GM12878 (cell line): ENCODE data around the gene PRKRA. TPM values are rescaled to one million over a fixed set of nuclear protein-coding genes. Genes with fewer than 3 reads are reported as not detected.

Experiments
- ATAC-seq: fragments of 200-7000 bp; cut with Tn5 transposase; 3 replicates; pipeline ENCODE4 v1.9.1; 2020; ENCODE audit warnings: mild to moderate bottlenecking, moderate library complexity
- BruUV-seq: library from RNA; stranded (reverse); fragments of 400-500 nt; replicated peaks from 2 replicates; lab custom pipeline; 2021; lab: Mats Ljungman, UMichigan
- CTCF ChIA-PET: fragments of 300-600 bp; sonication (Branson Sonifier 250); formaldehyde crosslinking; extraction: SDS; loops from one replicate; lab custom pipeline; 2021; ENCODE audit warnings: inconsistent platforms; lab: Yijun Ruan, JAX
- POLR2A ChIA-PET: fragments of 350-600 bp; formaldehyde crosslinking; extraction: SDS; loops from one replicate; lab custom pipeline; 2021; ENCODE audit warnings: inconsistent platforms; lab: Charles Lee
- RAD21 ChIA-PET: fragments of 300-600 bp; sonication (Branson Sonifier 250); formaldehyde crosslinking; loops from one replicate; lab custom pipeline; 2023; ENCODE audit warnings: antibody characterized with exemption; ENCODE audit not compliant: unreplicated experiment; lab: Charles Lee
- SMC1A ChIA-PET: fragments of 300-600 bp; sonication (Branson Sonifier 250); formaldehyde crosslinking; loops from one replicate; lab custom pipeline; 2023; ENCODE audit not compliant: unreplicated experiment, uncharacterized antibody; lab: Charles Lee
- DNase-seq: peaks from one replicate; pipeline ENCODE4 v3.0.0-alpha.2; 2011; ENCODE audit warnings: low read depth, low spot score
- FAIRE-seq: peaks from 3 replicates; lab custom pipeline; 2011; peaks lifted over from hg19 to GRCh38; lab: Jason Lieb, UNC
- H2AFZ ChIP-seq: 2 replicates; pipeline ENCODE4 v1.6.0; 2011; ENCODE audit warnings: low read depth, low read length, control low read depth; ENCODE audit not compliant: control insufficient read depth
- H3K27ac ChIP-seq: 2 replicates; pipeline ENCODE4 v1.5.1; 2011; ENCODE audit warnings: control low read depth; ENCODE audit not compliant: control insufficient read depth, insufficient read depth
- H3K27me3 ChIP-seq, 2 experiments: replicated peaks in 1 of 2; 2 replicates each; pipeline versions ENCODE4 v1.6.0 to v1.6.1; 2011; ENCODE audit warnings: low read length in 1 of 2; ENCODE audit not compliant: control insufficient read depth in 2 of 2, insufficient read depth in 2 of 2
- H3K36me3 ChIP-seq, 2 experiments: 2 replicates each; pipeline ENCODE4 v1.5.1; 2011; ENCODE audit warnings: low read length in 1 of 2; ENCODE audit not compliant: control insufficient read depth in 2 of 2, insufficient read depth in 2 of 2
- H3K4me1 ChIP-seq: 2 replicates; pipeline ENCODE4 v1.6.1; 2011; ENCODE audit warnings: mild to moderate bottlenecking, low read length, moderate library complexity, mixed read lengths; ENCODE audit not compliant: control insufficient read depth, insufficient read depth
- H3K4me2 ChIP-seq: 2 replicates; pipeline ENCODE4 v1.6.0; 2011; ENCODE audit warnings: control low read depth; ENCODE audit not compliant: control insufficient read depth, insufficient read depth
- H3K4me3 ChIP-seq: fragments of 200-600 bp; sonication (generic); 2 replicates; pipeline ENCODE4 v1.5.1; 2016
- H3K79me2 ChIP-seq: 2 replicates; pipeline ENCODE4 v1.6.0; 2011; ENCODE audit warnings: low read length; ENCODE audit not compliant: control insufficient read depth, insufficient read depth
- H3K9ac ChIP-seq: 2 replicates; pipeline ENCODE4 v1.8.0; 2011; ENCODE audit warnings: low read length, control low read depth, mixed read lengths; ENCODE audit not compliant: control insufficient read depth, insufficient read depth
- H3K9me3 ChIP-seq: replicated peaks from 3 replicates; pipeline ENCODE4 v1.5.1; 2011; ENCODE audit warnings: mild to moderate bottlenecking, low read length; ENCODE audit not compliant: control insufficient read depth, insufficient read depth
- H4K20me1 ChIP-seq: 2 replicates; pipeline ENCODE4 v1.6.0; 2011; ENCODE audit not compliant: control insufficient read depth, insufficient read depth
- MYB ChIP-seq: fragments of 150-350 bp; IDR thresholded peaks from 2 replicates; pipeline ENCODE4 v1.6.1; 2014; ENCODE audit warnings: mild to moderate bottlenecking, low read depth, low read length, borderline replicate concordance
- NFIC ChIP-seq: IDR thresholded peaks from 2 replicates; pipeline ENCODE4 v1.6.1; 2012; ENCODE audit warnings: low read depth, mild to moderate bottlenecking, inconsistent platforms, low read length, moderate library complexity
- POLR2A ChIP-seq: IDR thresholded peaks from 2 replicates; pipeline ENCODE4 v1.6.1; 2011; ENCODE audit warnings: low read depth, mild to moderate bottlenecking, low read length
- SREBF1 ChIP-seq: IDR thresholded peaks from 2 replicates; pipeline ENCODE4 v1.6.1; 2012; ENCODE audit warnings: mild to moderate bottlenecking, low read length
- ZNF274 ChIP-seq: IDR thresholded peaks from one replicate; pipeline ENCODE4 v1.8.0; 2011; ENCODE audit not compliant: insufficient read length, insufficient read depth
- WGBS: methylation state at CpG from one replicate; pipeline ENCODE4 v1.1.6; 2016; ENCODE audit warnings: low lambda C conversion rate; ENCODE audit not compliant: insufficient replicate concordance, insufficient coverage; ENCODE audit errors: missing lambda C conversion rate; 5-methylcytosine and 5-hydroxymethylcytosine counted together
- in situ Hi-C: fragments of 300-500 bp; cut with MboI; formaldehyde crosslinking; loops from 9 replicates; pipeline ENCODE4 v1.14.3; 2018; ENCODE audit warnings: mixed read lengths
- intact Hi-C: fragments of 100-400 bp; cut with micrococcal nuclease; formaldehyde crosslinking; loops from one replicate; pipeline ENCODE4 v1.14.2; 2022; ENCODE audit not compliant: unreplicated experiment
- polyA plus RNA-seq, 11 experiments: library from polyadenylated mRNA; depleted of rRNA in 4 of 11; unstranded in 6 of 11; stranded (reverse) in 5 of 11; fragments of >200 nt; fragmentation: Nextera tagmentation in 4 of 11; fragmentation: Illumina TruSeq in 1 of 11; extraction: Ambion mirVana in 4 of 11; extraction: Trizol in 1 of 11; gene quantifications; 1 replicate in 1 of 11; 2 replicates in 10 of 11; pipeline versions ENCODE4 v1.2.1 to v1.2.3, GENCODE V29; 2011 to 2016; ENCODE audit warnings: inconsistent platforms in 2 of 11, missing spikeins in 2 of 11, low read depth in 1 of 11
- total RNA-seq, 4 experiments: library from RNA; depleted of rRNA in 3 of 4; stranded (reverse); fragments of >200 nt in 3 of 4; fragmentation: Illumina TruSeq in 1 of 4; extraction: Trizol in 1 of 4; gene quantifications; 2 replicates each; pipeline versions ENCODE4 v1.2.1 to v1.2.3, GENCODE V29; 2013 to 2021
- TF ChIP-seq, protein P1 (sequence below): fragments of 450-650 bp; conservative IDR thresholded peaks from 2 replicates; pipeline ENCODE4 v1.6.1; 2017; ENCODE audit warnings: mild to moderate bottlenecking, moderate library complexity

Gene PRKRA
- total and polyA plus RNA-seq, 10 of the 15 experiments (the other 5 are each of a cell fraction or from before 2014, with no cell fraction given) = 19.1 to 75.6 (median 51.7) TPM

DNA sequence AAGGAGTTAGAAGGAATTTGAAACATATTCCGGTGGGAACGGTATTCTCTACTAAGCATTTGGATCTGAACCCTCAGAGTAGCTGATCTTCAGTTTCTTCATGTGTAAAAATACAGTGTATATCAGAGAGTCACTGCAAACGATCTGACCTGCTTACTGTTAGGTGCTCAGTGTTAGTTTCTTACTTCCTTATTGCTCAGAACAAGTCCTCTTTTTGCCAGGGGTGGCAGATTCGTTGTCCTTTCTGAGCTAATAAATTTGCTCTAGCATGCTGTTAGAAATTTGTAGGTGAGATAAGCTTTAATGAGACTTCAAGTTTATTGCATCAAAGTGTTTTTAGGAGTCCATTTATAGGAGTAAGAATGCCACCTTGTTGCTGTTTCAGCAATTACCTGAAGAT lies 45.1 kb upstream of the PRKRA start:
- ChIA-PET SMC1A (interaction anchor here (0.6 to 2.9 kb wide), 4 partner anchors 11 to 379 kb away, joined by 3 to 8 read pairs (median 4); no protein-coding TSS in a partner anchor), CTCF (interaction anchor here (0.7 to 2.4 kb wide), 6 partner anchors 9 to 204 kb away, joined by 3 to 6 read pairs (median 3); partner anchors contain the start of gene PLEKHA3), POLR2A (interaction anchor here (0.8 to 1.6 kb wide), 2 partner anchors 17 to 171 kb away, joined by 3 read pairs; no protein-coding TSS in a partner anchor), RAD21 (interaction anchor here (0.6 to 1.0 kb wide), 2 partner anchors 25 to 41 kb away, joined by 3 to 4 read pairs; no protein-coding TSS in a partner anchor)
- FAIRE-seq (no peak), DNase-seq (no peak), ATAC-seq (no peak)
- H3K79me2 ChIP-seq = no peaks in the 10 kb centered on the region
- no peaks in the 10 kb centered on the region for H3K9me3 ChIP-seq
- in situ Hi-C loops (no loop called here), intact Hi-C loops (no loop called here)
- H3K4me2 ChIP-seq = no peak overlapping the region
- H2AFZ ChIP-seq = no peak overlapping the region
- no TSS peak for BruUV-seq
- no peak overlapping the region for H3K4me3 ChIP-seq
- 66% methylated on average over 4 of the region's 4 CpGs for WGBS
- H3K9ac ChIP-seq = no peak overlapping the region
- no peaks in the 10 kb centered on the region for H4K20me1 ChIP-seq
- H3K27me3 ChIP-seq = no peaks in the 10 kb centered on the region
- no peak overlapping the region for H3K27ac ChIP-seq
- no peaks in the 10 kb centered on the region for H3K4me1 ChIP-seq
- TF ChIP-seq, protein P1, sequence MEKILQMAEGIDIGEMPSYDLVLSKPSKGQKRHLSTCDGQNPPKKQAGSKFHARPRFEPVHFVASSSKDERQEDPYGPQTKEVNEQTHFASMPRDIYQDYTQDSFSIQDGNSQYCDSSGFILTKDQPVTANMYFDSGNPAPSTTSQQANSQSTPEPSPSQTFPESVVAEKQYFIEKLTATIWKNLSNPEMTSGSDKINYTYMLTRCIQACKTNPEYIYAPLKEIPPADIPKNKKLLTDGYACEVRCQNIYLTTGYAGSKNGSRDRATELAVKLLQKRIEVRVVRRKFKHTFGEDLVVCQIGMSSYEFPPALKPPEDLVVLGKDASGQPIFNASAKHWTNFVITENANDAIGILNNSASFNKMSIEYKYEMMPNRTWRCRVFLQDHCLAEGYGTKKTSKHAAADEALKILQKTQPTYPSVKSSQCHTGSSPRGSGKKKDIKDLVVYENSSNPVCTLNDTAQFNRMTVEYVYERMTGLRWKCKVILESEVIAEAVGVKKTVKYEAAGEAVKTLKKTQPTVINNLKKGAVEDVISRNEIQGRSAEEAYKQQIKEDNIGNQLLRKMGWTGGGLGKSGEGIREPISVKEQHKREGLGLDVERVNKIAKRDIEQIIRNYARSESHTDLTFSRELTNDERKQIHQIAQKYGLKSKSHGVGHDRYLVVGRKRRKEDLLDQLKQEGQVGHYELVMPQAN = no peak
- TF ChIP-seq ZNF274 (no peak), POLR2A (no peak), NFIC (no peak), MYB (no peak), SREBF1 (no peak)
- H3K36me3 ChIP-seq = peaks cover 6 to 29% of the 10 kb centered on the region in 2 experiments
